Right renal cortex interstitium (tissue), 3 donors: Measurements from ENCODE around the gene CFAP92. TPM values are rescaled to one million over a fixed set of nuclear protein-coding genes. Genes with fewer than 3 reads are reported as not detected.
"Not testable (repeated sequence)": the region's sequence is repeated elsewhere in the genome, so short reads cannot be mapped to it uniquely, and the experiment has no call there.

Experiments
- DNase-seq, 3 donors: peaks; one replicate each; pipeline ENCODE4 v3.0.0-alpha.2; 2013; ENCODE audit warnings: low read depth in 3 of 3, low spot score in 2 of 3
- polyA plus RNA-seq, 3 donors: library from polyadenylated mRNA; unstranded; fragments of 120-200 nt; gene quantifications; one replicate each; pipeline ENCODE4 v1.2.1, GENCODE V29; 2013; ENCODE audit not compliant: insufficient read length in 3 of 3

The CFAP92 gene
- polyA plus RNA-seq, 3 donors: 1.1 to 1.8 (median 1.2) TPM

- DNase-seq: no peak
Measured at GRCh38 chr3:128907706-128908445, 86.0 kb downstream of the CFAP92 start.

GRCh38 chr3:128906804-128907525, 86.9 kb downstream of the CFAP92 start:
- no peak for DNase-seq

- no peak for DNase-seq
Measured at GRCh38 chr3:128906031-128906803, 87.7 kb downstream of the CFAP92 start.

- no peak for DNase-seq
Measured at GRCh38 chr3:128903501-128903900, 90.4 kb downstream of the CFAP92 start.

- no peak for DNase-seq
Measured at GRCh38 chr3:128902426-128902825, 91.5 kb downstream of the CFAP92 start.

GRCh38 chr3:128895843-128896697, 97.8 kb downstream of the CFAP92 start:
- DNase-seq: no peak

GRCh38 chr3:128889139-128889894, 104.6 kb downstream of the CFAP92 start:
- no peak for DNase-seq

- no peak for DNase-seq
Measured at GRCh38 chr3:128884992-128885391, 108.9 kb downstream of the CFAP92 start.

- no peak for DNase-seq
Measured at GRCh38 chr3:128882719-128883118, 111.2 kb downstream of the CFAP92 start.

- DNase-seq: no peak
Measured at GRCh38 chr3:128881576-128881975, 112.3 kb downstream of the CFAP92 start.

GRCh38 chr3:128880455-128880854, 113.4 kb downstream of the CFAP92 start:
- not testable (repeated sequence) for DNase-seq

- DNase-seq: no peak
Measured at GRCh38 chr3:128879991-128880390, 113.9 kb downstream of the CFAP92 start.

- DNase-seq: peak; percentile 90 to 97 (median 94)
Measured at GRCh38 chr3:128879125-128879969, 114.5 kb downstream of the CFAP92 start, which contains the start of gene ACAD9. ACAD9 (plus strand) TSS chr3:128879620; CDS start chr3:128879692, 72 bp downstream.

GRCh38 chr3:128878556-128879124, 115.2 kb downstream of the CFAP92 start:
- peak; percentile 27 to 36 (median 32) for DNase-seq

- no peak for DNase-seq
Measured at GRCh38 chr3:128878011-128878457, 115.8 kb downstream of the CFAP92 start.

- no peak for DNase-seq
Measured at GRCh38 chr3:128875556-128876120, 118.2 kb downstream of the CFAP92 start.

GRCh38 chr3:128874481-128875180, 119.2 kb downstream of the CFAP92 start:
- no peak for DNase-seq
